Ovary (tissue), 3 donors: ENCODE data around the gene KPNA2.

ENCODE experiments used
- CTCF ChIP-seq, 3 donors: fragments of 450-650 bp in 2 of 3; fragments of 200-600 bp in 1 of 3; IDR thresholded peaks; one replicate each; pipeline versions ENCODE4 v1.5.1 to v1.8.0; 2016 to 2022; ENCODE audit warnings: antibody characterized with exemption in 3 of 3, mild to moderate bottlenecking in 1 of 3
- EP300 ChIP-seq: sonication (generic); formaldehyde crosslinking; IDR thresholded peaks from one replicate; pipeline ENCODE4 v1.6.1; 2017; ENCODE audit warnings: antibody characterized with exemption
- POLR2A ChIP-seq: fragments of 450-650 bp; IDR thresholded peaks from one replicate; pipeline ENCODE4 v1.6.1; 2017; ENCODE audit warnings: antibody characterized with exemption, mild to moderate bottlenecking, moderate library complexity
- donor health status: DM: no; HTN: no; CAD: no.

- TF ChIP-seq CTCF (IDR thresholded peaks at IDR 0.05) (no peak), POLR2A (no peak), EP300 (no peak)
These were observed 22.1 kb upstream of the KPNA2 start for GRCh38 chr17:68013385-68013784.
